GM23338 (cell line): Measurements from ENCODE around the gene PBOV1. TPM values are rescaled to one million over a fixed set of nuclear protein-coding genes. Genes with fewer than 3 reads are reported as not detected.

Source experiments
- ATAC-seq: fragments of 200-7000 bp; cut with Tn5 transposase; 3 replicates; pipeline ENCODE4 v1.9.1; 2020
- DNase-seq: peaks from one replicate; pipeline ENCODE4 v3.0.0-alpha.2; 2015; ENCODE audit warnings: low spot score
- H2AFZ ChIP-seq: fragments of 200-600 bp; sonication (generic); 2 replicates; pipeline ENCODE4 v1.8.0; 2016; ENCODE audit warnings: antibody characterized with exemption, mild to moderate bottlenecking, moderate library complexity
- H3F3A ChIP-seq: fragments of 200-600 bp; sonication (generic); replicated peaks from 2 replicates; pipeline ENCODE4 v1.8.0; 2017; ENCODE audit warnings: antibody characterized with exemption, mixed run types, low read depth
- H3K27ac ChIP-seq: fragments of 200-600 bp; sonication (generic); 2 replicates; pipeline ENCODE4 v1.6.1; 2016; ENCODE audit warnings: low read depth
- H3K27me3 ChIP-seq: fragments of 200-600 bp; sonication (generic); 2 replicates; pipeline ENCODE4 v1.8.0; 2016; ENCODE audit warnings: mild to moderate bottlenecking, mixed run types, moderate library complexity; ENCODE audit not compliant: insufficient read depth
- H3K36me3 ChIP-seq: fragments of 200-600 bp; sonication (generic); 2 replicates; pipeline ENCODE4 v1.8.0; 2016; ENCODE audit warnings: mild to moderate bottlenecking; ENCODE audit not compliant: insufficient read depth
- H3K4me1 ChIP-seq: fragments of 200-600 bp; sonication (generic); 2 replicates; pipeline ENCODE4 v1.8.0; 2016; ENCODE audit warnings: mild to moderate bottlenecking, moderate library complexity; ENCODE audit not compliant: insufficient read depth
- H3K4me2 ChIP-seq: fragments of 200-600 bp; sonication (generic); 2 replicates; pipeline ENCODE4 v1.7.1; 2017; ENCODE audit warnings: mixed run types
- H3K4me3 ChIP-seq: fragments of 200-600 bp; sonication (generic); 2 replicates; pipeline ENCODE4 v1.6.1; 2016; ENCODE audit warnings: mixed run types
- H3K79me2 ChIP-seq: fragments of 200-600 bp; sonication (generic); replicated peaks from 2 replicates; pipeline ENCODE4 v1.8.0; 2017; ENCODE audit warnings: mild to moderate bottlenecking; ENCODE audit not compliant: insufficient read depth
- H3K9me2 ChIP-seq: fragments of 200-600 bp; sonication (generic); 2 replicates; pipeline ENCODE4 v1.8.0; 2017; ENCODE audit not compliant: insufficient read depth
- H4K20me1 ChIP-seq: fragments of 200-600 bp; sonication (generic); replicated peaks from 2 replicates; pipeline ENCODE4 v1.8.0; 2017; ENCODE audit warnings: mild to moderate bottlenecking; ENCODE audit not compliant: insufficient read depth
- H3K27ac Mint-ChIP-seq: 2 replicates; pipeline ENCODE4 v1.8.0; 2020; ENCODE audit warnings: inconsistent platforms, mild to moderate bottlenecking, moderate library complexity, mixed read lengths
- H3K27me3 Mint-ChIP-seq: 3 replicates; pipeline ENCODE4 v1.8.0; 2022; ENCODE audit warnings: low read depth, mild to moderate bottlenecking, moderate library complexity, mixed read lengths, inconsistent platforms; ENCODE audit not compliant: insufficient read depth, poor library complexity
- H3K36me3 Mint-ChIP-seq: 3 replicates; pipeline ENCODE4 v1.8.0; 2021; ENCODE audit warnings: low read depth, mild to moderate bottlenecking, inconsistent platforms, moderate library complexity, mixed read lengths
- H3K4me1 Mint-ChIP-seq: 3 replicates; pipeline ENCODE4 v1.8.0; 2020; ENCODE audit warnings: mild to moderate bottlenecking, inconsistent platforms, mixed read lengths
- H3K4me3 Mint-ChIP-seq: 3 replicates; pipeline ENCODE4 v1.8.0; 2021; ENCODE audit warnings: moderate library complexity, mild to moderate bottlenecking, inconsistent platforms, mixed read lengths
- H3K9me3 Mint-ChIP-seq: 3 replicates; pipeline ENCODE4 v1.8.0; 2020; ENCODE audit warnings: moderate library complexity, mild to moderate bottlenecking, inconsistent platforms, mixed read lengths
- CREB1 ChIP-seq: fragments of 250-450 bp; sonication (Bioruptor Pico); IDR thresholded peaks from 2 replicates; pipeline ENCODE4 v1.5.0; 2020; ENCODE audit warnings: low read depth, mild to moderate bottlenecking, moderate library complexity
- CTCF ChIP-seq, 2 experiments: fragments of 200-600 bp in 1 of 2; sonication (generic) in 1 of 2; conservative IDR thresholded peaks; 2 replicates each; pipeline versions ENCODE4 v1.5.1 to v1.6.1; 2016 to 2017; ENCODE audit warnings: antibody characterized with exemption in 2 of 2, low read depth in 2 of 2, mild to moderate bottlenecking in 2 of 2, moderate library complexity in 1 of 2
- ETS1 ChIP-seq: IDR thresholded peaks from 2 replicates; pipeline ENCODE4 v1.6.1; 2016; ENCODE audit warnings: antibody characterized with exemption
- EZH2 ChIP-seq: fragments of 200-600 bp; sonication (generic); IDR thresholded peaks from one replicate; pipeline ENCODE4 v1.8.0; 2017; ENCODE audit warnings: antibody characterized with exemption, mild to moderate bottlenecking, low read depth; ENCODE audit not compliant: unreplicated experiment
- POLR2AphosphoS5 ChIP-seq: IDR thresholded peaks from 2 replicates; pipeline ENCODE4 v1.6.1; 2016; ENCODE audit warnings: antibody characterized with exemption, low read depth
- REST ChIP-seq: IDR thresholded peaks from one replicate; pipeline ENCODE4 v1.6.1; 2018; ENCODE audit warnings: antibody characterized with exemption; ENCODE audit not compliant: unreplicated experiment
- ZNF114 ChIP-seq: fragments of 250-450 bp; sonication (Bioruptor Pico); IDR thresholded peaks from 2 replicates; pipeline ENCODE4 v1.5.0; 2020; ENCODE audit warnings: mild to moderate bottlenecking, moderate library complexity
- ZNF462 ChIP-seq: fragments of 250-450 bp; sonication (Bioruptor Pico); IDR thresholded peaks from 2 replicates; pipeline ENCODE4 v1.5.0; 2020; ENCODE audit warnings: mild to moderate bottlenecking, moderate library complexity
- polyA plus RNA-seq: library from polyadenylated mRNA; unstranded; fragments of >200 nt; fragmentation: Nextera tagmentation; extraction: Ambion mirVana; gene quantifications from 2 replicates; pipeline ENCODE4 v1.2.1, GENCODE V29; 2016
- total RNA-seq: library from RNA; depleted of rRNA; stranded (reverse); fragments of >200 nt; shearing (Covaris generic); gene quantifications from 2 replicates; pipeline ENCODE4 v1.2.3, GENCODE V29; 2014

Gene PBOV1
- total and polyA plus RNA-seq, 2 experiments from 2014 or later: not detected

GRCh38 chr6:138241381-138241780, 23.1 kb upstream of the PBOV1 start (continued):
- TF ChIP-seq CTCF (conservative IDR thresholded peaks at IDR 0.05; ENCODE audit: low read depth in 2 of 2): no peak
- no peak for TF ChIP-seq ETS1

DNA sequence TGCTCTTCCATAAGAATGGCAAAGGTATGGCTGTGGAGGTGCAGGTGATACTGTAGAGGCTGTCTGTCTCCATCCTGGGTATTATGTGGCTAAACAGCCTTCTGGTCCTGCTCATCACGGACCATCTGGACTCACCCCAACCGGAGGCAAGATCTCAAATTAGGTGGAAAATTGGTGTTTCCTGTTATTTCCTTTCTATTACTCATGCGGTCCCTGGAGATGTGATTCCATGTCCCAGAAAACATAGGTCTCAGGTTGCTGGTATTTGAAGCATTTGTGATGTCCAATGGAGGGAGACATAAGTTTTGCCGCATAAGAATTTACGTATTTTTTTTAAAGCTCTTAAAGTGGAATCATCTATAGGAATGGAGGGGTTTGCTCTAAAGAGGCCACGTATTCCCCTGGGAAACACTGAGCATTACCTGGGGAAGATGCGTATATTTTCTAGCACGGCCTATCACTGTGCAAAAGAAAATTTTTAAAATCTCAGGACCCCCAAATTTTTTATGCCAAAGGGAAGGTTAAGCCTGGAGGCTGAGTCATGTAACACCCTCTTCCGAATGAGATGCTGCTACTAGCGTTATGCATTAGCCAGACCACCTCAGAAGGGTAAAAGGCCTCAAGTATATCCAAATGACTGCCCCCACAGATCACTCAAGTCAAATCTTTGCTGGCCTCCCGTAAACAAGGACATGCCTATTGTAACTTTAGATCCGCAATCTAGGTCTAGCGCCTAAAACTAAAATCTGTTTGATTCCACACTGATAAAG, 22.4 kb upstream of the PBOV1 start:
- no peak overlapping the region for H3K4me3 ChIP-seq
- no peaks in the 10 kb centered on the region for H3K36me3 Mint-ChIP-seq
- no peak overlapping the region for H3K4me2 ChIP-seq
- H3K9me2 ChIP-seq: no peaks in the 10 kb centered on the region
- no peaks in the 10 kb centered on the region for H3K27me3 ChIP-seq
- no peaks in the 10 kb centered on the region for H4K20me1 ChIP-seq
- H3K4me1 Mint-ChIP-seq: peaks cover 20% of the 10 kb centered on the region
- no peak for ATAC-seq
- no peak overlapping the region for H3K27ac Mint-ChIP-seq
- H2AFZ ChIP-seq: no peak overlapping the region
- no peaks in the 10 kb centered on the region for H3K27me3 Mint-ChIP-seq
- no peaks in the 10 kb centered on the region for H3K36me3 ChIP-seq
- no peaks in the 10 kb centered on the region for H3K9me3 Mint-ChIP-seq
- H3K4me1 ChIP-seq: no peaks in the 10 kb centered on the region; the same call in 1 of the 2 replicates
- no peaks in the 10 kb centered on the region for H3K79me2 ChIP-seq
- peak overlapping the region; percentile 41; the same call in 1 of the 2 replicates for H3K27ac ChIP-seq
- H3F3A ChIP-seq: no peaks in the 10 kb centered on the region
- no peak overlapping the region for H3K4me3 Mint-ChIP-seq
- no peak for DNase-seq
- no peak for TF ChIP-seq POLR2AphosphoS5
- no peak for TF ChIP-seq ZNF462 (CRISPR knock-in tag)
- TF ChIP-seq CTCF (conservative IDR thresholded peaks at IDR 0.05; ENCODE audit: low read depth in 2 of 2): no peak
- TF ChIP-seq CREB1 (CRISPR knock-in tag): no peak
- TF ChIP-seq ZNF114 (CRISPR knock-in tag): no peak
- no peak for TF ChIP-seq REST
- no peak for TF ChIP-seq EZH2
